ENCODE measurements around the gene KCTD18. TPM values are rescaled to one million over a fixed set of nuclear protein-coding genes. Genes with fewer than 3 reads are reported as not detected.
A peak's percentile ranks its signal among the peaks of the same experiment; 100 is the strongest.

KCTD18 gene
- total RNA-seq, 1 donor from 2014 or later = 11.5 TPM

GRCh38 chr2:200523604-200524003 is 13.7 kb upstream of the KCTD18 start:
- Histone ChIP-seq H3K9ac (ENCODE audit: low read depth in 1 of 3, low read length in 3 of 3) (no peak overlapping the region), H3K27ac (ENCODE audit: low read depth, low read length) (no peak overlapping the region), H3K27me3 (ENCODE audit: control insufficient read depth in 3 of 3, insufficient read depth in 3 of 3, low read length in 3 of 3) (peaks cover 4 to 11% (median 5%) of the 10 kb centered on the region in 3 donors), H3K4me1 (ENCODE audit: control insufficient read depth in 3 of 3, insufficient read depth in 3 of 3, low read length in 3 of 3) (peaks cover 10 to 11% (median 11%) of the 10 kb centered on the region in 3 donors), H3K9me3 (ENCODE audit: control insufficient read depth in 3 of 3, low read length in 3 of 3) (no peaks in the 10 kb centered on the region), H3K4me3 (ENCODE audit: low read length in 3 of 3) (no peak overlapping the region), H3K36me3 (ENCODE audit: control insufficient read depth in 3 of 3, insufficient read depth in 3 of 3, low read length in 3 of 3) (no peaks in the 10 kb centered on the region)

GRCh38 chr2:200523158-200523557 is 13.3 kb upstream of the KCTD18 start:
- H3K27me3 ChIP-seq (ENCODE audit: control insufficient read depth in 3 of 3, insufficient read depth in 3 of 3, low read length in 3 of 3) = peaks cover 4 to 11% (median 5%) of the 10 kb centered on the region in 3 donors
- H3K4me1 ChIP-seq (ENCODE audit: control insufficient read depth in 3 of 3, insufficient read depth in 3 of 3, low read length in 3 of 3) = peaks cover 10 to 11% (median 11%) of the 10 kb centered on the region in 3 donors
- H3K27ac ChIP-seq (ENCODE audit: low read depth, low read length) = no peak overlapping the region
- H3K9ac ChIP-seq (ENCODE audit: low read depth in 1 of 3, low read length in 3 of 3) = no peak overlapping the region
- no peaks in the 10 kb centered on the region for H3K36me3 ChIP-seq (ENCODE audit: control insufficient read depth in 3 of 3, insufficient read depth in 3 of 3, low read length in 3 of 3)
- H3K9me3 ChIP-seq (ENCODE audit: control insufficient read depth in 3 of 3, low read length in 3 of 3) = no peaks in the 10 kb centered on the region
- H3K4me3 ChIP-seq (ENCODE audit: low read length in 3 of 3) = no peak overlapping the region

- H3K36me3 ChIP-seq (ENCODE audit: control insufficient read depth in 3 of 3, insufficient read depth in 3 of 3, low read length in 3 of 3) = no peaks in the 10 kb centered on the region
- H3K9ac ChIP-seq (ENCODE audit: low read depth in 1 of 3, low read length in 3 of 3) = no peak overlapping the region
- no peaks in the 10 kb centered on the region for H3K9me3 ChIP-seq (ENCODE audit: control insufficient read depth in 3 of 3, low read length in 3 of 3)
- peaks cover 3 to 5% (median 4%) of the 10 kb centered on the region in 3 donors for H3K4me1 ChIP-seq (ENCODE audit: control insufficient read depth in 3 of 3, insufficient read depth in 3 of 3, low read length in 3 of 3)
- H3K4me3 ChIP-seq (ENCODE audit: low read length in 3 of 3) = no peak overlapping the region
- H3K27me3 ChIP-seq (ENCODE audit: control insufficient read depth in 3 of 3, insufficient read depth in 3 of 3, low read length in 3 of 3) = peaks cover 0 to 2% (median 0%) of the 10 kb centered on the region in 3 donors
- no peak overlapping the region for H3K27ac ChIP-seq (ENCODE audit: low read depth, low read length)
These were observed 5.3 kb upstream of the KCTD18 start for GRCh38 chr2:200515155-200515554.

GRCh38 chr2:200509235-200509611 is 645 bp downstream of the KCTD18 start:
- peaks cover 0 to 2% (median 0%) of the 10 kb centered on the region in 3 donors for H3K27me3 ChIP-seq (ENCODE audit: control insufficient read depth in 3 of 3, insufficient read depth in 3 of 3, low read length in 3 of 3)
- H3K4me1 ChIP-seq (ENCODE audit: control insufficient read depth in 3 of 3, insufficient read depth in 3 of 3, low read length in 3 of 3) = peaks cover 10 to 16% (median 11%) of the 10 kb centered on the region in 3 donors
- H3K9me3 ChIP-seq (ENCODE audit: control insufficient read depth in 3 of 3, low read length in 3 of 3) = no peaks in the 10 kb centered on the region
- peaks cover 3 to 7% (median 7%) of the 10 kb centered on the region in 3 donors for H3K36me3 ChIP-seq (ENCODE audit: control insufficient read depth in 3 of 3, insufficient read depth in 3 of 3, low read length in 3 of 3)
- H3K9ac ChIP-seq (ENCODE audit: low read depth in 1 of 3, low read length in 3 of 3) = peak overlapping the region; percentile 84 to 88 (median 85)
- H3K27ac ChIP-seq (ENCODE audit: low read depth, low read length) = peak overlapping the region; percentile 63
- H3K4me3 ChIP-seq (ENCODE audit: low read length in 3 of 3) = peak overlapping the region; percentile 70 to 89 (median 88)

- Histone ChIP-seq H3K36me3 (ENCODE audit: control insufficient read depth in 3 of 3, insufficient read depth in 3 of 3, low read length in 3 of 3) (peaks cover 3 to 14% (median 10%) of the 10 kb centered on the region in 3 donors), H3K4me3 (ENCODE audit: low read length in 3 of 3) (no peak overlapping the region), H3K27me3 (ENCODE audit: control insufficient read depth in 3 of 3, insufficient read depth in 3 of 3, low read length in 3 of 3) (no peaks in the 10 kb centered on the region), H3K27ac (ENCODE audit: low read depth, low read length) (no peak overlapping the region), H3K4me1 (ENCODE audit: control insufficient read depth in 3 of 3, insufficient read depth in 3 of 3, low read length in 3 of 3) (peaks cover 10 to 16% (median 11%) of the 10 kb centered on the region in 3 donors), H3K9ac (ENCODE audit: low read depth in 1 of 3, low read length in 3 of 3) (no peak overlapping the region), H3K9me3 (ENCODE audit: control insufficient read depth in 3 of 3, low read length in 3 of 3) (no peaks in the 10 kb centered on the region)
These were observed 2.7 kb downstream of the KCTD18 start for GRCh38 chr2:200507179-200507578.

GRCh38 chr2:200506679-200507078 is 3.2 kb downstream of the KCTD18 start:
- H3K27me3 ChIP-seq (ENCODE audit: control insufficient read depth in 3 of 3, insufficient read depth in 3 of 3, low read length in 3 of 3) = no peaks in the 10 kb centered on the region
- H3K36me3 ChIP-seq (ENCODE audit: control insufficient read depth in 3 of 3, insufficient read depth in 3 of 3, low read length in 3 of 3) = peaks cover 3 to 14% (median 10%) of the 10 kb centered on the region in 3 donors
- no peak overlapping the region for H3K9ac ChIP-seq (ENCODE audit: low read depth in 1 of 3, low read length in 3 of 3)
- H3K27ac ChIP-seq (ENCODE audit: low read depth, low read length) = no peak overlapping the region
- H3K4me3 ChIP-seq (ENCODE audit: low read length in 3 of 3) = no peak overlapping the region
- H3K9me3 ChIP-seq (ENCODE audit: control insufficient read depth in 3 of 3, low read length in 3 of 3) = no peaks in the 10 kb centered on the region
- peaks cover 10 to 16% (median 11%) of the 10 kb centered on the region in 3 donors for H3K4me1 ChIP-seq (ENCODE audit: control insufficient read depth in 3 of 3, insufficient read depth in 3 of 3, low read length in 3 of 3)

GRCh38 chr2:200502196-200502595 is 7.7 kb downstream of the KCTD18 start:
- H3K36me3 ChIP-seq (ENCODE audit: control insufficient read depth in 3 of 3, insufficient read depth in 3 of 3, low read length in 3 of 3) = peaks cover 5 to 22% (median 10%) of the 10 kb centered on the region in 3 donors
- H3K27me3 ChIP-seq (ENCODE audit: control insufficient read depth in 3 of 3, insufficient read depth in 3 of 3, low read length in 3 of 3) = no peaks in the 10 kb centered on the region
- no peak overlapping the region for H3K27ac ChIP-seq (ENCODE audit: low read depth, low read length)
- H3K9ac ChIP-seq (ENCODE audit: low read depth in 1 of 3, low read length in 3 of 3) = no peak overlapping the region
- no peaks in the 10 kb centered on the region for H3K9me3 ChIP-seq (ENCODE audit: control insufficient read depth in 3 of 3, low read length in 3 of 3)
- no peak overlapping the region for H3K4me3 ChIP-seq (ENCODE audit: low read length in 3 of 3)
- H3K4me1 ChIP-seq (ENCODE audit: control insufficient read depth in 3 of 3, insufficient read depth in 3 of 3, low read length in 3 of 3) = no peaks in the 10 kb centered on the region

GRCh38 chr2:200498402-200499162 is 11.3 kb downstream of the KCTD18 start:
- H3K27me3 ChIP-seq (ENCODE audit: control insufficient read depth in 3 of 3, insufficient read depth in 3 of 3, low read length in 3 of 3) = no peaks in the 10 kb centered on the region
- H3K4me3 ChIP-seq (ENCODE audit: low read length in 3 of 3) = no peak overlapping the region
- H3K9ac ChIP-seq (ENCODE audit: low read depth in 1 of 3, low read length in 3 of 3) = no peak overlapping the region
- no peaks in the 10 kb centered on the region for H3K4me1 ChIP-seq (ENCODE audit: control insufficient read depth in 3 of 3, insufficient read depth in 3 of 3, low read length in 3 of 3)
- no peak overlapping the region for H3K27ac ChIP-seq (ENCODE audit: low read depth, low read length)
- no peaks in the 10 kb centered on the region for H3K9me3 ChIP-seq (ENCODE audit: control insufficient read depth in 3 of 3, low read length in 3 of 3)
- H3K36me3 ChIP-seq (ENCODE audit: control insufficient read depth in 3 of 3, insufficient read depth in 3 of 3, low read length in 3 of 3) = peaks cover 7 to 19% (median 17%) of the 10 kb centered on the region in 3 donors

GRCh38 chr2:200496696-200497095 is 13.2 kb downstream of the KCTD18 start:
- Histone ChIP-seq H3K27me3 (ENCODE audit: control insufficient read depth in 3 of 3, insufficient read depth in 3 of 3, low read length in 3 of 3) (no peaks in the 10 kb centered on the region), H3K36me3 (ENCODE audit: control insufficient read depth in 3 of 3, insufficient read depth in 3 of 3, low read length in 3 of 3) (peaks cover 10 to 27% (median 26%) of the 10 kb centered on the region in 3 donors), H3K4me3 (ENCODE audit: low read length in 3 of 3) (no peak overlapping the region), H3K4me1 (ENCODE audit: control insufficient read depth in 3 of 3, insufficient read depth in 3 of 3, low read length in 3 of 3) (no peaks in the 10 kb centered on the region), H3K27ac (ENCODE audit: low read depth, low read length) (no peak overlapping the region), H3K9ac (ENCODE audit: low read depth in 1 of 3, low read length in 3 of 3) (no peak overlapping the region), H3K9me3 (ENCODE audit: control insufficient read depth in 3 of 3, low read length in 3 of 3) (no peaks in the 10 kb centered on the region)

- Histone ChIP-seq H3K9ac (ENCODE audit: low read depth in 1 of 3, low read length in 3 of 3) (no peak overlapping the region), H3K27me3 (ENCODE audit: control insufficient read depth in 3 of 3, insufficient read depth in 3 of 3, low read length in 3 of 3) (no peaks in the 10 kb centered on the region), H3K36me3 (ENCODE audit: control insufficient read depth in 3 of 3, insufficient read depth in 3 of 3, low read length in 3 of 3) (peaks cover 18 to 41% (median 40%) of the 10 kb centered on the region in 3 donors), H3K9me3 (ENCODE audit: control insufficient read depth in 3 of 3, low read length in 3 of 3) (no peaks in the 10 kb centered on the region), H3K4me3 (ENCODE audit: low read length in 3 of 3) (no peak overlapping the region), H3K4me1 (ENCODE audit: control insufficient read depth in 3 of 3, insufficient read depth in 3 of 3, low read length in 3 of 3) (no peaks in the 10 kb centered on the region), H3K27ac (ENCODE audit: low read depth, low read length) (no peak overlapping the region)
These were observed 15.8 kb downstream of the KCTD18 start for GRCh38 chr2:200494048-200494447.

All from skeletal muscle tissue (tissue), 4 donors.